WTC11 (cell line): Measurements from ENCODE around the gene DMRTC1.
"Not testable (repeated sequence)": the region's sequence is repeated elsewhere in the genome, so short reads cannot be mapped to it uniquely, and the experiment has no call there.

Experiments
- ETV6 ChIP-seq: sonication (generic); formaldehyde crosslinking; IDR thresholded peaks from 2 replicates; pipeline ENCODE4 v1.8.1; 2022; ENCODE audit warnings: mild to moderate bottlenecking, missing genetic modification reagents
- FOXJ3 ChIP-seq: sonication (generic); formaldehyde crosslinking; IDR thresholded peaks from 2 replicates; pipeline ENCODE4 v1.9.0; 2021; ENCODE audit warnings: missing genetic modification reagents, mild to moderate bottlenecking, borderline replicate concordance
- FOXP1 ChIP-seq: sonication (generic); formaldehyde crosslinking; IDR thresholded peaks from 2 replicates; pipeline ENCODE4 v1.8.0; 2022; ENCODE audit warnings: missing genetic modification reagents, mild to moderate bottlenecking, moderate library complexity, borderline replicate concordance
- MAX ChIP-seq: sonication (generic); formaldehyde crosslinking; IDR thresholded peaks from 2 replicates; pipeline ENCODE4 v1.8.0; 2022; ENCODE audit warnings: mild to moderate bottlenecking, missing genetic modification reagents
- NR3C1 ChIP-seq: sonication (generic); formaldehyde crosslinking; conservative IDR thresholded peaks from 2 replicates; pipeline ENCODE4 v1.8.1; 2023; ENCODE audit warnings: low read depth, mild to moderate bottlenecking, missing genetic modification reagents
- TEAD4 ChIP-seq: sonication (generic); formaldehyde crosslinking; IDR thresholded peaks from 2 replicates; pipeline ENCODE4 v1.8.0; 2022; ENCODE audit warnings: mild to moderate bottlenecking, missing genetic modification reagents
- ZNF423 ChIP-seq: fragments of 250-450 bp; sonication (Bioruptor Pico); IDR thresholded peaks from 2 replicates; pipeline ENCODE4 v2.1.2; 2022; ENCODE audit warnings: mild to moderate bottlenecking, moderate library complexity
- TF ChIP-seq, protein P1 (sequence below): fragments of 200-600 bp; IDR thresholded peaks from 2 replicates; pipeline ENCODE4 v1.8.0; 2022; ENCODE audit warnings: antibody characterized with exemption
- TF ChIP-seq, protein P2 (sequence below): sonication (generic); formaldehyde crosslinking; IDR thresholded peaks from 2 replicates; pipeline ENCODE4 v1.8.0; 2022; ENCODE audit warnings: missing genetic modification reagents
- TF ChIP-seq, protein P3 (sequence below): sonication (generic); formaldehyde crosslinking; conservative IDR thresholded peaks from 2 replicates; pipeline ENCODE4 v1.8.1; 2022; ENCODE audit warnings: mild to moderate bottlenecking, missing genetic modification reagents
- TF ChIP-seq, protein P4 (sequence below): sonication (generic); formaldehyde crosslinking; IDR thresholded peaks from 2 replicates; pipeline ENCODE4 v1.8.1; 2023; ENCODE audit warnings: mild to moderate bottlenecking, missing genetic modification reagents, moderate library complexity

- not testable (repeated sequence) for TF ChIP-seq ETV6 (CRISPR knock-in tag); MAX (CRISPR knock-in tag); FOXJ3 (CRISPR knock-in tag); NR3C1 (CRISPR knock-in tag); FOXP1; TEAD4 (CRISPR knock-in tag); ZNF423 (CRISPR knock-in tag)
- TF ChIP-seq, protein P1, sequence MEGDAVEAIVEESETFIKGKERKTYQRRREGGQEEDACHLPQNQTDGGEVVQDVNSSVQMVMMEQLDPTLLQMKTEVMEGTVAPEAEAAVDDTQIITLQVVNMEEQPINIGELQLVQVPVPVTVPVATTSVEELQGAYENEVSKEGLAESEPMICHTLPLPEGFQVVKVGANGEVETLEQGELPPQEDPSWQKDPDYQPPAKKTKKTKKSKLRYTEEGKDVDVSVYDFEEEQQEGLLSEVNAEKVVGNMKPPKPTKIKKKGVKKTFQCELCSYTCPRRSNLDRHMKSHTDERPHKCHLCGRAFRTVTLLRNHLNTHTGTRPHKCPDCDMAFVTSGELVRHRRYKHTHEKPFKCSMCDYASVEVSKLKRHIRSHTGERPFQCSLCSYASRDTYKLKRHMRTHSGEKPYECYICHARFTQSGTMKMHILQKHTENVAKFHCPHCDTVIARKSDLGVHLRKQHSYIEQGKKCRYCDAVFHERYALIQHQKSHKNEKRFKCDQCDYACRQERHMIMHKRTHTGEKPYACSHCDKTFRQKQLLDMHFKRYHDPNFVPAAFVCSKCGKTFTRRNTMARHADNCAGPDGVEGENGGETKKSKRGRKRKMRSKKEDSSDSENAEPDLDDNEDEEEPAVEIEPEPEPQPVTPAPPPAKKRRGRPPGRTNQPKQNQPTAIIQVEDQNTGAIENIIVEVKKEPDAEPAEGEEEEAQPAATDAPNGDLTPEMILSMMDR: not testable (repeated sequence)
- TF ChIP-seq, protein P2, sequence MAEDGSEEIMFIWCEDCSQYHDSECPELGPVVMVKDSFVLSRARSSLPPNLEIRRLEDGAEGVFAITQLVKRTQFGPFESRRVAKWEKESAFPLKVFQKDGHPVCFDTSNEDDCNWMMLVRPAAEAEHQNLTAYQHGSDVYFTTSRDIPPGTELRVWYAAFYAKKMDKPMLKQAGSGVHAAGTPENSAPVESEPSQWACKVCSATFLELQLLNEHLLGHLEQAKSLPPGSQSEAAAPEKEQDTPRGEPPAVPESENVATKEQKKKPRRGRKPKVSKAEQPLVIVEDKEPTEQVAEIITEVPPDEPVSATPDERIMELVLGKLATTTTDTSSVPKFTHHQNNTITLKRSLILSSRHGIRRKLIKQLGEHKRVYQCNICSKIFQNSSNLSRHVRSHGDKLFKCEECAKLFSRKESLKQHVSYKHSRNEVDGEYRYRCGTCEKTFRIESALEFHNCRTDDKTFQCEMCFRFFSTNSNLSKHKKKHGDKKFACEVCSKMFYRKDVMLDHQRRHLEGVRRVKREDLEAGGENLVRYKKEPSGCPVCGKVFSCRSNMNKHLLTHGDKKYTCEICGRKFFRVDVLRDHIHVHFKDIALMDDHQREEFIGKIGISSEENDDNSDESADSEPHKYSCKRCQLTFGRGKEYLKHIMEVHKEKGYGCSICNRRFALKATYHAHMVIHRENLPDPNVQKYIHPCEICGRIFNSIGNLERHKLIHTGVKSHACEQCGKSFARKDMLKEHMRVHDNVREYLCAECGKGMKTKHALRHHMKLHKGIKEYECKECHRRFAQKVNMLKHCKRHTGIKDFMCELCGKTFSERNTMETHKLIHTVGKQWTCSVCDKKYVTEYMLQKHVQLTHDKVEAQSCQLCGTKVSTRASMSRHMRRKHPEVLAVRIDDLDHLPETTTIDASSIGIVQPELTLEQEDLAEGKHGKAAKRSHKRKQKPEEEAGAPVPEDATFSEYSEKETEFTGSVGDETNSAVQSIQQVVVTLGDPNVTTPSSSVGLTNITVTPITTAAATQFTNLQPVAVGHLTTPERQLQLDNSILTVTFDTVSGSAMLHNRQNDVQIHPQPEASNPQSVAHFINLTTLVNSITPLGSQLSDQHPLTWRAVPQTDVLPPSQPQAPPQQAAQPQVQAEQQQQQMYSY (CRISPR knock-in tag): not testable (repeated sequence)
- TF ChIP-seq, protein P3, sequence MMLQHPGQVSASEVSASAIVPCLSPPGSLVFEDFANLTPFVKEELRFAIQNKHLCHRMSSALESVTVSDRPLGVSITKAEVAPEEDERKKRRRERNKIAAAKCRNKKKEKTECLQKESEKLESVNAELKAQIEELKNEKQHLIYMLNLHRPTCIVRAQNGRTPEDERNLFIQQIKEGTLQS: not testable (repeated sequence)
- TF ChIP-seq, protein P4, sequence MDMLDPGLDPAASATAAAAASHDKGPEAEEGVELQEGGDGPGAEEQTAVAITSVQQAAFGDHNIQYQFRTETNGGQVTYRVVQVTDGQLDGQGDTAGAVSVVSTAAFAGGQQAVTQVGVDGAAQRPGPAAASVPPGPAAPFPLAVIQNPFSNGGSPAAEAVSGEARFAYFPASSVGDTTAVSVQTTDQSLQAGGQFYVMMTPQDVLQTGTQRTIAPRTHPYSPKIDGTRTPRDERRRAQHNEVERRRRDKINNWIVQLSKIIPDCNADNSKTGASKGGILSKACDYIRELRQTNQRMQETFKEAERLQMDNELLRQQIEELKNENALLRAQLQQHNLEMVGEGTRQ (CRISPR knock-in tag): not testable (repeated sequence)
Observed at GRCh38 chrX:72937906-72938305, 5.7 kb downstream of the DMRTC1 start, which contains the start of gene FAM236A.
